Panc1 (cell line): ENCODE measurements around the gene TUBB2B. TPM values are rescaled to one million over a fixed set of nuclear protein-coding genes. Genes with fewer than 3 reads are reported as not detected.
"Not testable (repeated sequence)": the region's sequence is repeated elsewhere in the genome, so short reads cannot be mapped to it uniquely, and the experiment has no call there.

Experiments
- ATAC-seq: fragments of 200-7000 bp; cut with Tn5 transposase; 2 replicates; pipeline ENCODE4 v1.9.1; 2020; ENCODE audit warnings: mild to moderate bottlenecking, moderate library complexity
- BruUV-seq: library from RNA; stranded (reverse); fragments of 400-500 nt; replicated peaks from 2 replicates; lab custom pipeline; 2021; lab: Mats Ljungman, UMichigan
- CTCF ChIA-PET: fragments of 300-600 bp; sonication (Branson Sonifier 250); formaldehyde crosslinking; loops from one replicate; lab custom pipeline; 2022; ENCODE audit warnings: antibody characterized with exemption; lab: Charles Lee
- POLR2A ChIA-PET: fragments of 300-600 bp; sonication (Branson Sonifier 250); formaldehyde crosslinking; loops from one replicate; lab custom pipeline; 2022; ENCODE audit warnings: antibody characterized with exemption; lab: Charles Lee
- DNase-seq: peaks from one replicate; pipeline ENCODE4 v3.0.0-alpha.2; 2010; ENCODE audit warnings: low read depth, low spot score
- H3K27ac ChIP-seq: 2 replicates; pipeline ENCODE4 v1.5.1; 2011; ENCODE audit warnings: mild to moderate bottlenecking, low read length, inconsistent platforms
- H3K27me3 ChIP-seq: fragments of 200-500 bp; sonication (Bioruptor generic); 2 replicates; pipeline ENCODE4 v1.6.0; 2014; ENCODE audit warnings: low read length, inconsistent platforms; ENCODE audit not compliant: control insufficient read depth, insufficient read depth
- H3K36me3 ChIP-seq: fragments of 200-500 bp; sonication (Bioruptor generic); 2 replicates; pipeline ENCODE4 v1.5.1; 2014; ENCODE audit warnings: inconsistent platforms, mild to moderate bottlenecking, low read length, moderate library complexity; ENCODE audit not compliant: control insufficient read depth, insufficient read depth
- H3K4me1 ChIP-seq: 2 replicates; pipeline ENCODE4 v1.5.1; 2011; ENCODE audit warnings: inconsistent platforms, mild to moderate bottlenecking, low read length, moderate library complexity; ENCODE audit not compliant: control insufficient read depth, insufficient read depth
- H3K4me3 ChIP-seq, 2 experiments: 2 replicates each; pipeline ENCODE4 v1.5.1; 2011 to 2012; ENCODE audit warnings: low read depth in 2 of 2, low read length in 2 of 2, mild to moderate bottlenecking in 2 of 2, inconsistent platforms in 1 of 2, moderate library complexity in 1 of 2
- H3K9me3 ChIP-seq: fragments of 200-500 bp; sonication (Bioruptor generic); 2 replicates; pipeline ENCODE4 v1.5.1; 2014; ENCODE audit warnings: low read depth, mild to moderate bottlenecking, inconsistent platforms, low read length, moderate library complexity; ENCODE audit not compliant: control insufficient read depth, insufficient read depth
- CTCF ChIP-seq: fragments of 450-650 bp; IDR thresholded peaks from 2 replicates; pipeline ENCODE4 v1.5.1; 2017; ENCODE audit warnings: mild to moderate bottlenecking
- POLR2AphosphoS5 ChIP-seq: IDR thresholded peaks from 2 replicates; pipeline ENCODE4 v1.6.1; 2012; ENCODE audit warnings: mild to moderate bottlenecking, low read depth, low read length, moderate library complexity
- REST ChIP-seq, 2 experiments: IDR thresholded peaks; 2 replicates each; pipeline ENCODE4 v1.6.1; 2011 to 2012; ENCODE audit warnings: low read depth in 2 of 2, control low read depth in 1 of 2, low read length in 1 of 2, mild to moderate bottlenecking in 1 of 2, moderate library complexity in 1 of 2; ENCODE audit not compliant: insufficient read depth in 1 of 2
- SIN3A ChIP-seq: IDR thresholded peaks from 2 replicates; pipeline ENCODE4 v1.6.1; 2012; ENCODE audit warnings: low read depth, mild to moderate bottlenecking, low read length, moderate library complexity, borderline replicate concordance; ENCODE audit not compliant: insufficient read depth
- TCF7L2 ChIP-seq: IDR thresholded peaks from 2 replicates; pipeline ENCODE4 v1.6.1; 2011; ENCODE audit warnings: mild to moderate bottlenecking, low read depth, low read length, inconsistent platforms
- in situ Hi-C: cut with HindIII; loops from 2 replicates; pipeline ENCODE4 v1.10.0; 2016; ENCODE audit warnings: low sequenced_read_pairs, low pct_unique_long_range_greater_than_20kb
- intact Hi-C: fragments of 100-400 bp; cut with micrococcal nuclease; formaldehyde crosslinking; loops from one replicate; pipeline ENCODE4 v1.10.0; 2022; ENCODE audit not compliant: unreplicated experiment
- total RNA-seq: library from RNA; stranded (reverse); gene quantifications from one replicate; pipeline ENCODE4 v1.2.1, GENCODE V29; 2021; ENCODE audit not compliant: unreplicated experiment

TUBB2B gene
- total RNA-seq, 1 experiment from 2014 or later: 22.7 TPM

- in situ Hi-C loops (no loop called here), intact Hi-C loops (no loop called here)
- no peak overlapping the region for H3K4me3 ChIP-seq
- H3K27ac ChIP-seq: no peak overlapping the region
- no TSS peak for BruUV-seq
- H3K27me3 ChIP-seq: no peaks in the 10 kb centered on the region
- TF ChIP-seq REST (IDR thresholded peaks at IDR 0.05; ENCODE audit: insufficient read depth in 1 of 2, low read depth in 2 of 2, low read length in 1 of 2): no peak
- no peak for TF ChIP-seq CTCF
- TF ChIP-seq POLR2AphosphoS5: no peak
- TF ChIP-seq TCF7L2: no peak
- no peak for TF ChIP-seq SIN3A
- no peak for ATAC-seq
- CTCF ChIA-PET: no interaction called here
- H3K9me3 ChIP-seq: no peaks in the 10 kb centered on the region
- H3K4me1 ChIP-seq: peaks cover 7% of the 10 kb centered on the region; the same call in 1 of the 2 replicates
- H3K36me3 ChIP-seq: no peaks in the 10 kb centered on the region
- POLR2A ChIA-PET: interaction anchor here (0.6 kb wide), 1 partner anchor 255 kb away, joined by 5 read pairs; no protein-coding TSS in a partner anchor
- no peak for DNase-seq
Measured at GRCh38 chr6:3244003-3244831, 16.8 kb upstream of the TUBB2B start.

GRCh38 chr6:3242768-3243167, 15.3 kb upstream of the TUBB2B start:
- POLR2A ChIA-PET: no interaction called here
- H3K27me3 ChIP-seq: no peaks in the 10 kb centered on the region
- H3K27ac ChIP-seq: no peak overlapping the region
- CTCF ChIA-PET: no interaction called here
- in situ Hi-C loops (no loop called here), intact Hi-C loops (no loop called here)
- BruUV-seq: no TSS peak
- DNase-seq (no peak), ATAC-seq (no peak)
- H3K9me3 ChIP-seq: no peaks in the 10 kb centered on the region
- H3K4me1 ChIP-seq: peaks cover under 1% of the 10 kb centered on the region; the same call in 1 of the 2 replicates
- TF ChIP-seq SIN3A (no peak), TCF7L2 (no peak), CTCF (no peak), POLR2AphosphoS5 (no peak), REST (IDR thresholded peaks at IDR 0.05; ENCODE audit: insufficient read depth in 1 of 2, low read depth in 2 of 2, low read length in 1 of 2) (no peak)
- no peaks in the 10 kb centered on the region for H3K36me3 ChIP-seq
- H3K4me3 ChIP-seq: no peak overlapping the region

- H3K27ac ChIP-seq, H3K4me3 ChIP-seq, H3K4me1 ChIP-seq, H3K27me3 ChIP-seq, H3K9me3 ChIP-seq, DNase-seq, ATAC-seq, in situ Hi-C loops, intact Hi-C loops, H3K36me3 ChIP-seq, BruUV-seq, CTCF ChIA-PET: not testable (repeated sequence)
- POLR2A ChIA-PET: interaction anchor here (0.6 kb wide), 1 partner anchor 19 kb away, joined by 6 read pairs; no protein-coding TSS in a partner anchor
Measured at GRCh38 chr6:3241745-3242144, 14.3 kb upstream of the TUBB2B start.
